ENCODE results near the gene FAM89A. TPM values are rescaled to one million over a fixed set of nuclear protein-coding genes. Genes with fewer than 3 reads are reported as not detected.
"Not testable (repeated sequence)": the region's sequence is repeated elsewhere in the genome, so short reads cannot be mapped to it uniquely, and the experiment has no call there.

FAM89A gene
- total RNA-seq, 1 donor from 2014 or later, result 14.1 TPM

DNA sequence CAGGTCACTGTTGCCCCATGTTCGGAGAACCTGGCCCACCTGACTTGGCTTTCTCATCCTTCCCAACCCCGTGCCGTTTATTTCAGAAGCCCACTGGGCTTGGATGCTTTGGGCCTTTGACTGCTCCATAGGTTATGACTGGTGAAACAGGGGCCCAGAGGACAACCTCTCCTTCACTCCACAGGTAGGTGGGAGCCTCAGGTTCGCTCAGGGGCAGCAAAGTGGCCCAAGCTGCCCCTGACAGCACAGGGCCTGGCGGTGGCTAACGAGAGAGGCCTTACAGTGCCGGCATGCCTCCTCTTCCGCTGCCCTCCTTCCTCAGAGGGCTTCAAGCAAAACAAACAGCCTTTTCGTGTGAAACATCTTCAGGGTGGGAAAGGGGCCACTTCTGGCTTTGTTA lies 16.9 kb downstream of the FAM89A start:
- H3K4me1 ChIP-seq (ENCODE audit: control insufficient read depth in 3 of 3, insufficient read depth in 3 of 3, low read length in 3 of 3), result peaks cover 5 to 10% (median 9%) of the 10 kb centered on the region in 3 donors
- peaks cover 0 to 6% (median 0%) of the 10 kb centered on the region in 3 donors for H3K36me3 ChIP-seq (ENCODE audit: control insufficient read depth in 3 of 3, insufficient read depth in 3 of 3, low read length in 3 of 3)
- H3K9ac ChIP-seq (ENCODE audit: low read depth in 1 of 3, low read length in 3 of 3), result no peak overlapping the region
- H3K27ac ChIP-seq (ENCODE audit: low read depth, low read length), result no peak overlapping the region
- peaks cover 0 to 5% (median 2%) of the 10 kb centered on the region in 3 donors for H3K27me3 ChIP-seq (ENCODE audit: control insufficient read depth in 3 of 3, insufficient read depth in 3 of 3, low read length in 3 of 3)
- H3K4me3 ChIP-seq (ENCODE audit: low read length in 3 of 3), result no peak overlapping the region
- H3K9me3 ChIP-seq (ENCODE audit: control insufficient read depth in 3 of 3, low read length in 3 of 3), result no peaks in the 10 kb centered on the region

- not testable (repeated sequence) for H3K4me1 ChIP-seq (ENCODE audit: control insufficient read depth in 3 of 3, insufficient read depth in 3 of 3, low read length in 3 of 3); H3K27me3 ChIP-seq (ENCODE audit: control insufficient read depth in 3 of 3, insufficient read depth in 3 of 3, low read length in 3 of 3); H3K4me3 ChIP-seq (ENCODE audit: low read length in 3 of 3); H3K36me3 ChIP-seq (ENCODE audit: control insufficient read depth in 3 of 3, insufficient read depth in 3 of 3, low read length in 3 of 3); H3K27ac ChIP-seq (ENCODE audit: low read depth, low read length); H3K9ac ChIP-seq (ENCODE audit: low read depth in 1 of 3, low read length in 3 of 3); H3K9me3 ChIP-seq (ENCODE audit: control insufficient read depth in 3 of 3, low read length in 3 of 3)
Measured at GRCh38 chr1:231022543-231022942, 17.5 kb downstream of the FAM89A start.

DNA sequence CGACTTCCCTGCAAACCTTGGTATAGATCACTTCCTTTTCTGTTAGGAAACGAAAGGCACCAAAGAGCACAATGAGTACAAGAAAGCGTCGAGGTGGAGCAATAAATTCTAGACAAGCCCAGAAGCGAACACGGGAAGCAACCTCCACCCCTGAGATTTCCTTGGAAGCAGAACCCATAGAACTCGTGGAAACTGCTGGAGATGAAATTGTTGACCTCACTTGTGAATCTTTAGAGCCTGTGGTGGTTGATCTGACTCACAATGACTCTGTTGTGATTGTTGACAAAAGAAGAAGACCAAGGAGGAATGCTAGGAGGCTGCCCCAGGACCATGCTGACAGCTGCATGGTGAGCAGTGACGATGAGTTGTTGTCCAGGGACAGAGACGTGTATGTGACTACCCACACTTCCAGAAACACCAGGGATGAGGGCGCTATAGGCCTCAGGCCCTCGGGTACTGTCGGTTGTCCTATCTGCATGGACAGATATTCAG lies 18.5 kb downstream of the FAM89A start:
- Histone ChIP-seq H3K27ac (ENCODE audit: low read depth, low read length) (no peak overlapping the region), H3K9ac (ENCODE audit: low read depth in 1 of 3, low read length in 3 of 3) (no peak overlapping the region)

GRCh38 chr1:231020816-231021215 lies 19.2 kb downstream of the FAM89A start:
- no peak overlapping the region for H3K4me3 ChIP-seq (ENCODE audit: low read length in 3 of 3)

More for the DNA sequence above, 18.5 kb downstream of the FAM89A start:
- Histone ChIP-seq H3K36me3 (ENCODE audit: control insufficient read depth in 3 of 3, insufficient read depth in 3 of 3, low read length in 3 of 3) (peaks cover 0 to 6% (median 0%) of the 10 kb centered on the region in 3 donors), H3K27me3 (ENCODE audit: control insufficient read depth in 3 of 3, insufficient read depth in 3 of 3, low read length in 3 of 3) (peaks cover 0 to 5% (median 0%) of the 10 kb centered on the region in 3 donors), H3K9me3 (ENCODE audit: control insufficient read depth in 3 of 3, low read length in 3 of 3) (no peaks in the 10 kb centered on the region), H3K4me1 (ENCODE audit: control insufficient read depth in 3 of 3, insufficient read depth in 3 of 3, low read length in 3 of 3) (peaks cover 5 to 10% (median 9%) of the 10 kb centered on the region in 3 donors), H3K4me3 (ENCODE audit: low read length in 3 of 3) (no peak overlapping the region)

DNA sequence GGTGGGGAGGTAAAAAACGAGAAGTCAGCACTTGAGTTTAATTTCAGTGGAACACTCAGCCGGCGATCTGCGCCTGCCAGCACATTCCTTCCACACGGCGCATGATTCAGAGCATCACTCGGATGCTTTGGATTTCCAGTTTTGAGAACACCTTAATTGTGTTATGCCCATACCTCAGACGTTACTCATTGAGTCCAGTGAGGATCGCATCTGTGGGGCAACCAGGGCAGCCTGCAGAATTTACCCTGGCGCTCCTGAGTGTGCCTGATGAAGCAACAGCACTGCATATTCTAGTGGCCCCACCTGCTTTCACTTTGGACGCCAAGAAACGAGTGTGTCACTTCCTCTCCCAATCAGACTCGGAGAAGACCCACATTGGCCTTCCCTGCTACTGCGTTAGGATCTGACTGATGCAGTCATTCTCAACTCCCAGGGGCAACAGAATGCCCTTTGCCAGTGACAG lies 19.9 kb downstream of the FAM89A start:
- peaks cover 0 to 6% (median 0%) of the 10 kb centered on the region in 3 donors for H3K36me3 ChIP-seq (ENCODE audit: control insufficient read depth in 3 of 3, insufficient read depth in 3 of 3, low read length in 3 of 3)
- peaks cover 5 to 10% (median 9%) of the 10 kb centered on the region in 3 donors for H3K4me1 ChIP-seq (ENCODE audit: control insufficient read depth in 3 of 3, insufficient read depth in 3 of 3, low read length in 3 of 3)
- H3K27me3 ChIP-seq (ENCODE audit: control insufficient read depth in 3 of 3, insufficient read depth in 3 of 3, low read length in 3 of 3), result peaks cover 0 to 5% (median 0%) of the 10 kb centered on the region in 3 donors
- no peaks in the 10 kb centered on the region for H3K9me3 ChIP-seq (ENCODE audit: control insufficient read depth in 3 of 3, low read length in 3 of 3)
- no peak overlapping the region for H3K9ac ChIP-seq (ENCODE audit: low read depth in 1 of 3, low read length in 3 of 3)
- no peak overlapping the region for H3K4me3 ChIP-seq (ENCODE audit: low read length in 3 of 3)
- H3K27ac ChIP-seq (ENCODE audit: low read depth, low read length), result no peak overlapping the region

More at GRCh38 chr1:231020816-231021215, 19.2 kb downstream of the FAM89A start:
- Histone ChIP-seq H3K4me1 (ENCODE audit: control insufficient read depth in 3 of 3, insufficient read depth in 3 of 3, low read length in 3 of 3) (peaks cover 5 to 10% (median 9%) of the 10 kb centered on the region in 3 donors), H3K36me3 (ENCODE audit: control insufficient read depth in 3 of 3, insufficient read depth in 3 of 3, low read length in 3 of 3) (peaks cover 0 to 6% (median 0%) of the 10 kb centered on the region in 3 donors), H3K9me3 (ENCODE audit: control insufficient read depth in 3 of 3, low read length in 3 of 3) (no peaks in the 10 kb centered on the region), H3K9ac (ENCODE audit: low read depth in 1 of 3, low read length in 3 of 3) (no peak overlapping the region), H3K27ac (ENCODE audit: low read depth, low read length) (no peak overlapping the region), H3K27me3 (ENCODE audit: control insufficient read depth in 3 of 3, insufficient read depth in 3 of 3, low read length in 3 of 3) (peaks cover 0 to 5% (median 0%) of the 10 kb centered on the region in 3 donors)

DNA sequence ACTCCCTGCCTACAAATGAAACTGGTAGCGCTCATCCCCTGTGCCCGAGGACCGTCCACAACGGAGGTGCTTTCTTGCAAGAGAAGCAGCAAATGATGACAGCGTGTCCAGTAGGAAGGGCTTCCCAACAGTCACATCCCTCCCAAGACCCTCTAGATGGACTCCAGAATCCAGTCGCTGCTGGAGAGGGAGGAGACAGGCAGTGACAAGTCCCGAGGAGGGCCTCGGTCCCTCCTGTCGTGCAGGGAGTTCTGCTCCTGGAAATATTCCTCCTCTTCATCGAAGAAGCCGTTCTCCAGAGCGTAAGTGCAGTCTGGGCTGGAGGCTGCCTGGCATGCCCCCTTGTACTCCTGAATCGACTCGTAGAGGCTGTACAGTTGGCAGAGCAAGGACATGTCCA lies 20.3 kb downstream of the FAM89A start:
- Histone ChIP-seq H3K27me3 (ENCODE audit: control insufficient read depth in 3 of 3, insufficient read depth in 3 of 3, low read length in 3 of 3) (peaks cover 0 to 5% (median 0%) of the 10 kb centered on the region in 3 donors), H3K36me3 (ENCODE audit: control insufficient read depth in 3 of 3, insufficient read depth in 3 of 3, low read length in 3 of 3) (peaks cover 0 to 6% (median 0%) of the 10 kb centered on the region in 3 donors), H3K4me3 (ENCODE audit: low read length in 3 of 3) (no peak overlapping the region), H3K9me3 (ENCODE audit: control insufficient read depth in 3 of 3, low read length in 3 of 3) (no peaks in the 10 kb centered on the region), H3K4me1 (ENCODE audit: control insufficient read depth in 3 of 3, insufficient read depth in 3 of 3, low read length in 3 of 3) (peaks cover 5 to 10% (median 9%) of the 10 kb centered on the region in 3 donors), H3K9ac (ENCODE audit: low read depth in 1 of 3, low read length in 3 of 3) (no peak overlapping the region), H3K27ac (ENCODE audit: low read depth, low read length) (no peak overlapping the region)

- no peak overlapping the region for H3K4me3 ChIP-seq (ENCODE audit: low read length in 3 of 3)
- peaks cover 5 to 10% (median 9%) of the 10 kb centered on the region in 3 donors for H3K4me1 ChIP-seq (ENCODE audit: control insufficient read depth in 3 of 3, insufficient read depth in 3 of 3, low read length in 3 of 3)
- no peak overlapping the region for H3K27ac ChIP-seq (ENCODE audit: low read depth, low read length)
- H3K36me3 ChIP-seq (ENCODE audit: control insufficient read depth in 3 of 3, insufficient read depth in 3 of 3, low read length in 3 of 3), result peaks cover 0 to 6% (median 0%) of the 10 kb centered on the region in 3 donors
- H3K27me3 ChIP-seq (ENCODE audit: control insufficient read depth in 3 of 3, insufficient read depth in 3 of 3, low read length in 3 of 3), result peaks cover 0 to 5% (median 0%) of the 10 kb centered on the region in 3 donors
- H3K9me3 ChIP-seq (ENCODE audit: control insufficient read depth in 3 of 3, low read length in 3 of 3), result no peaks in the 10 kb centered on the region
- H3K9ac ChIP-seq (ENCODE audit: low read depth in 1 of 3, low read length in 3 of 3), result no peak overlapping the region
Measured at GRCh38 chr1:231016966-231017365, 23.1 kb downstream of the FAM89A start.

GRCh38 chr1:231016234-231016633 lies 23.8 kb downstream of the FAM89A start:
- no peaks in the 10 kb centered on the region for H3K9me3 ChIP-seq (ENCODE audit: control insufficient read depth in 3 of 3, low read length in 3 of 3)
- H3K36me3 ChIP-seq (ENCODE audit: control insufficient read depth in 3 of 3, insufficient read depth in 3 of 3, low read length in 3 of 3), result peaks cover 0 to 6% (median 0%) of the 10 kb centered on the region in 3 donors

DNA sequence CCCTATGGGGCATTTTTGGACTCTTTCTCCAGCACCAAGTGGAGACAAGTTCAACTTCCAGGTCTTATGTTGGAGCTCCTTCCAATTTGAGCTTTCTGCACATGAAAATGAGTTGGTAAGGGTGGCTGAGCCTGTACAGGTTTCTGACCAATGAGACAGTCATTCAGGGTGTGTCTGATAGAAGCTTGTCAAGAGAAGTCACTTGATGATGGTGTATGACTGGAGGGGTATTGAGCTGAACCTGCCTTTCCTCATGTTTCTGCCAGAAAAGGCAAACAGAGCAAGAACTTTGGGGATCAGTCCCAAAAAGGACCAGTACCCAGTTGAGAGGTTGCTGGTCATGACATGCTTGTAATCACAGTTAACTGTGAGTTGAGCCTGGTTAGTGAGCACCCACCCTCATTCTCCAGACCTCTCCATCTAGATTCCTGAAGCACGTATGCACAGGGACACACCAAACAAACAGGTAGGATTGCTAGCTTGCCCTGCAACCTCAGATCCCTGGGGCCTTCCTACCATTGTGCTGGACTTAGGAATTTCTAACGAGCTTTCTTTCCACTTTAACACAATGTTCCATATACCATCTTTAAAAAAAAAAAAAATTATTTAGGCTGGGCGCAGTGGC lies 26.6 kb downstream of the FAM89A start:
- Histone ChIP-seq H3K4me1 (ENCODE audit: control insufficient read depth in 3 of 3, insufficient read depth in 3 of 3, low read length in 3 of 3) (no peaks in the 10 kb centered on the region), H3K4me3 (ENCODE audit: low read length in 3 of 3) (no peak overlapping the region), H3K36me3 (ENCODE audit: control insufficient read depth in 3 of 3, insufficient read depth in 3 of 3, low read length in 3 of 3) (no peaks in the 10 kb centered on the region), H3K9me3 (ENCODE audit: control insufficient read depth in 3 of 3, low read length in 3 of 3) (no peaks in the 10 kb centered on the region), H3K27ac (ENCODE audit: low read depth, low read length) (no peak overlapping the region), H3K27me3 (ENCODE audit: control insufficient read depth in 3 of 3, insufficient read depth in 3 of 3, low read length in 3 of 3) (no peaks in the 10 kb centered on the region), H3K9ac (ENCODE audit: low read depth in 1 of 3, low read length in 3 of 3) (no peak overlapping the region)

More at GRCh38 chr1:231016234-231016633, 23.8 kb downstream of the FAM89A start:
- Histone ChIP-seq H3K27me3 (ENCODE audit: control insufficient read depth in 3 of 3, insufficient read depth in 3 of 3, low read length in 3 of 3) (peaks cover 0 to 5% (median 0%) of the 10 kb centered on the region in 3 donors), H3K4me3 (ENCODE audit: low read length in 3 of 3) (no peak overlapping the region), H3K9ac (ENCODE audit: low read depth in 1 of 3, low read length in 3 of 3) (no peak overlapping the region), H3K4me1 (ENCODE audit: control insufficient read depth in 3 of 3, insufficient read depth in 3 of 3, low read length in 3 of 3) (peaks cover 5 to 10% (median 9%) of the 10 kb centered on the region in 3 donors), H3K27ac (ENCODE audit: low read depth, low read length) (no peak overlapping the region)

DNA sequence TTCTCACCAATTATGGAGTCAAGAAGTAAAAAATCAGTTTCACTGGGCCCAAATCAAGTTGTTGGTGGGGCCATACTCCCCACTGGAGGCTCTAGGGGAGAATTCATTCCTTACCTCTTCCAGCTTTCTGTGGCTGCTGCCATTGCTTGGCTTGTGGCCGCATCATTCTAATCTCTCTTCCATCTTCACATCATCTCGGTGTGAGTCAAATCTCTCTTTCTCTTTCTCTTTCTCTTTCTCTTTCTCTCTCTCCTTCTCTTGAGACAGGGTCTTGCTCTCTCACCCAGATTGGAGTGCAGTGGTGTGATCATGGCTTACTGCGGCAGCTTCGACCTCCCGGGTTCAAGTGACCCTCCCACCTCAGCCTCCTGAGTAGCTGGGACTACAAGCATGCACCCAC lies 28.1 kb downstream of the FAM89A start:
- Histone ChIP-seq H3K27me3 (ENCODE audit: control insufficient read depth in 3 of 3, insufficient read depth in 3 of 3, low read length in 3 of 3) (no peaks in the 10 kb centered on the region), H3K4me3 (ENCODE audit: low read length in 3 of 3) (no peak overlapping the region), H3K9me3 (ENCODE audit: control insufficient read depth in 3 of 3, low read length in 3 of 3) (peaks cover 0 to 2% (median 0%) of the 10 kb centered on the region in 3 donors), H3K9ac (ENCODE audit: low read depth in 1 of 3, low read length in 3 of 3) (no peak overlapping the region), H3K4me1 (ENCODE audit: control insufficient read depth in 3 of 3, insufficient read depth in 3 of 3, low read length in 3 of 3) (no peaks in the 10 kb centered on the region), H3K27ac (ENCODE audit: low read depth, low read length) (no peak overlapping the region), H3K36me3 (ENCODE audit: control insufficient read depth in 3 of 3, insufficient read depth in 3 of 3, low read length in 3 of 3) (no peaks in the 10 kb centered on the region)
